GM13977 (cell line): ENCODE measurements around the gene SERPINA3.

Experiments
- DNase-seq: peaks from one replicate; pipeline ENCODE4 v3.0.0; 2012; ENCODE audit warnings: low spot score
- in situ Hi-C: fragments of 300-500 bp; cut with MboI; formaldehyde crosslinking; loops from one replicate; pipeline ENCODE4 v1.12.0; 2022; ENCODE audit warnings: low sequenced_read_pairs, low pct_unique_long_range_greater_than_20kb, mixed read lengths, inconsistent platforms; ENCODE audit not compliant: unreplicated experiment
- TF ChIP-seq, protein P1 (sequence below): IDR thresholded peaks from 2 replicates; pipeline ENCODE4 v1.5.1; 2012; ENCODE audit warnings: mild to moderate bottlenecking, control low read depth; ENCODE audit not compliant: insufficient read depth; ENCODE audit errors: extremely low read depth, missing control alignments

SERPINA3 gene

DNA sequence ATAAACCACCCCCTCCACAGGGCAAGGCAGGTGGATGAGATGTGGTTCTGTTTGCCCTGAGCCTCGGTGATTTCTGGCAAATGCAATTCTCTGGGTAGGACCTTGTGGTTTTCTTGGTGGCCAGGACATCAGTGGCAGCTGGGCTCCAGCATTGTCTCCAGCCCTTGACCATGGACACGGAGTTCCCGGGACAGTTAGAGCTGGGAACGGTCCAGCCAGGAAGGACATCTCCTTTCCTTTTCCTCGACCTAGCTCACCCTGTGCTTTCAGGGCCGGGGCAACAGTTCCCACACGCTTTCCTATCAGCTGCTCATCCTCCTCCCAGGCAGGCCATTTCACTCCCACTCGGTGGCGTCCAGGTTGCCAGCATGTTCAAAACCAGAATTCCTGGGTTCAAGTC, 41.8 kb upstream of the SERPINA3 start:
- DNase-seq, result no peak
- TF ChIP-seq, protein P1, sequence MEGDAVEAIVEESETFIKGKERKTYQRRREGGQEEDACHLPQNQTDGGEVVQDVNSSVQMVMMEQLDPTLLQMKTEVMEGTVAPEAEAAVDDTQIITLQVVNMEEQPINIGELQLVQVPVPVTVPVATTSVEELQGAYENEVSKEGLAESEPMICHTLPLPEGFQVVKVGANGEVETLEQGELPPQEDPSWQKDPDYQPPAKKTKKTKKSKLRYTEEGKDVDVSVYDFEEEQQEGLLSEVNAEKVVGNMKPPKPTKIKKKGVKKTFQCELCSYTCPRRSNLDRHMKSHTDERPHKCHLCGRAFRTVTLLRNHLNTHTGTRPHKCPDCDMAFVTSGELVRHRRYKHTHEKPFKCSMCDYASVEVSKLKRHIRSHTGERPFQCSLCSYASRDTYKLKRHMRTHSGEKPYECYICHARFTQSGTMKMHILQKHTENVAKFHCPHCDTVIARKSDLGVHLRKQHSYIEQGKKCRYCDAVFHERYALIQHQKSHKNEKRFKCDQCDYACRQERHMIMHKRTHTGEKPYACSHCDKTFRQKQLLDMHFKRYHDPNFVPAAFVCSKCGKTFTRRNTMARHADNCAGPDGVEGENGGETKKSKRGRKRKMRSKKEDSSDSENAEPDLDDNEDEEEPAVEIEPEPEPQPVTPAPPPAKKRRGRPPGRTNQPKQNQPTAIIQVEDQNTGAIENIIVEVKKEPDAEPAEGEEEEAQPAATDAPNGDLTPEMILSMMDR, result no peak

DNA sequence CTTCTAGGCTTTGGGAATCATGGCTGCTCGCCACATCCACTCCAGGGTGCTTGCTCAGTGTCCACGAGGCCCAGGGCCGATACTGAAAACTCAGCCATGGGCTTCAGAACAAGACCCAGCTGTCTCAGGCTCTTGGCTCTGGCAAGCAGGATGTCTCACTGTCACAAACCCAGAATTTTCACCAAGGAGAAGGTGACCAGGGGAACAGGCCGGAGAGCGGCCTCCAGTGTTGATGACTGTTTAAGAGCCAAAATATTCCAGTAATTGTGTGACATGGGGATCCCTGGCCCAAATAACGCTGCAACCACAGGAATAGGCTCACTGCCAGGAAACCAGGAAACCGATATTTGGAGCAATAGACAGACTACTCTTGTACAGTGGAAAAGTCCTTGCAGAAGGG, 40.8 kb upstream of the SERPINA3 start:
- in situ Hi-C loops, result no loop called here
- no peak for DNase-seq

More for the DNA sequence above, 41.8 kb upstream of the SERPINA3 start:
- in situ Hi-C loops, result no loop called here

DNA sequence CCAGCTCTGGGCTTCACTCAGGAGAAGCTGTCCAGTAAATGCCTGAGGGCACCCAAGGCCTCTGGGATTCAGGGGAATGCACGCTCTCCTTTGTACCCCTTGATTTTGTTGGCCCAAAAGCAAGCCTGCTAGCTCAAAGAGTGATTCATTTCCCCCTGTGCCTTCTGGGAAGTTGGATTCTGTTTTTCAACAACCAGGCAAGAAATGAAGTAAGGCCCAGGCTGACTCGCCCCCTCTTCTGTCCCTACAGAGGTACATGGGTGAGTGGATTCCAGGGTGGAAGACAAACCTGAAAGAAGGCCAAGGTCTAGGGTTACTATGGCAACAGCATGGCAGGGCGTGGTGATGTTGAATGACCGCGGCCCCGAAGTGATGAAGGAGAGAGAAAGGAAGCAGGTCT, 40.2 kb upstream of the SERPINA3 start:
- DNase-seq, result no peak
- TF ChIP-seq, protein P1, result no peak
- in situ Hi-C loops, result no loop called here

More for the DNA sequence above, 40.8 kb upstream of the SERPINA3 start:
- TF ChIP-seq, protein P1, result no peak

DNA sequence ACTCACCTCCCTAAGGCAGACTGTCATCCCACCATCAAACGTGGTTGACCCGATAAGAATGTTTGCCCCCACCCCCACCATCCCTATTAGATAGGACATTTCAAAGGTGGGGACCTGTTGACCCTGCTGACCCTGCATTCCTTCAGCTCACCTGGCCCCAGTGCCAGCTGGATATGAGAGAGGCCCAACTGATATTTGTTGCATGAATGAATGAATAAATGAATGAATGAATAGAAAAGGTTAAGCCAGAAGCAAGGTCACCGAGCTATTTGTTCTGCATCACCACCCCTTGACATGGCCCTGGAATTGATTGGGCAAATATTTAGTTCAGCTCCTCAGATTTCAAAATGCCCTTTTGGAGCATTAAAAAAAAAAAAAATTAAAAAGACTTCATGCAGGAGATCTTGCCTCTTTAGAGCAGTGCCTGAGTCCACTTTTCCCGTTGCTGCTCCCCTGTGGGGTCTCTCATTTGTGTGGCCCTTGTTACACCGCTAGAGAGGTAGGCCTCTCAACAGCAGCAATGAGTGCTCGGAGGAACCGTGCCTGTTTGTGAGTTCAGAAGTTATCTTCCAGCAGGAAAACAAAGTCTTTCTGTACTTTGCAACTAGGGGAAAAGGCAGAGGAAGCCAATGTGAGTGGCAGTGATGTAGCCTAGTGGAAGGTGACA, 39.4 kb upstream of the SERPINA3 start:
- in situ Hi-C loops, result no loop called here
- no peak for DNase-seq
- TF ChIP-seq, protein P1, result no peak

DNA sequence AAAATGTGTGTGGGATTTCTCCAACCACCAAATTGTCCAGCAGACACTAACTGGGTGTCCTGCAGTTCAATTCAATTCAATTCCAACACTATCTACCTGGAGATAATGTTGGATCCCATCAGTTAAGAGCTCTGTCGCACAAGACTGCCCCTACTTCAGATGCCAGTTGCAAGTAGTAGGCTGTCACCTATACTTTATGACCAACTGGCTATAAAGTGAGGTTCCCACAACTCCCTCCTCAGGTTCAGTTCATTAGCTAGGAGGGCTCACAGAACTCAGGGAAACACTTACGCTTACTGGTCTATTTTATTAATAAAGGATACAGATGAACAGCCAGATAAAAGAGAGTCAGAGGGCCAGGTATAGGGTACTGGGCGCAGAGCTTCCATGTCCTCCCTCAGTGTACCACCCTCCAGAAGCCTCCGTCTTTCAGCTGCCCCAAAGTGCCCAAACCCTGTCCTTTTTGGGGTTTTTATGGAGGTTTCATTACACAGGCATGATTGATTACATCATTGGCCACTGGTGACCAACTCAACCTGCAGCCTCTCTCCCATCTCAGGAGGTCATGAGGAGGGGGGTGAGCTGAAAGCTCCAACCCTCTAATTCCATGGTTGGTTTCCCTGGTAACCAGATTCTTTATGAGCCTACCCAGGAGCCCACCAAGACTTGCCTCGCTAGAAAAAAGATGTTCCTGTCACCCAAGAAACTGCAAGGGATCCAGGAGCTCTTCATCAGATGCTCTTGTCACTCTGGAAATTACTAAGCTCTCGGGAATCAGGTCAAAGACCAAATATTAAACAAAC, 38.5 kb upstream of the SERPINA3 start:
- DNase-seq, result no peak
- in situ Hi-C loops, result no loop called here
- TF ChIP-seq, protein P1, result no peak

DNA sequence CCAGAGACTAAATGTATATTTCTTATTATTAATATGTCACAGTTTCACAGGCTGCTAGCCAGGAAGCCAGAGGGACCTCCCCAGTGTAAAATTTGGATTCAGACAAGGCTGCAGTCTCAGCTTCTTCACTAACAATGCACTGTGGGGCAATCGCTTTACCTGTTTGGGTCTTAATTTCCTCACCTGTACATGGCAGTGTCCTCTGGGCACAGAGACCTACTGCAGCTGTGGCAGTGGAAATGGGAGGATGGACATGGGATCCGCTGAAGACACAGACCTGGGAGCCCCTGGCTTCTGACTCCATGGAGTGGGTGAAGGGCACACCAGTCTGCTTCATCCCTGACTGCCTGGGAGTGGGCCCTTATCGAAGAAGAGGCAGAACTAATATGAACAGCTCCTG, 37.9 kb upstream of the SERPINA3 start:
- in situ Hi-C loops, result no loop called here
- DNase-seq, result no peak
- TF ChIP-seq, protein P1, result no peak
